GM19043 (cell line): Measurements from ENCODE around the gene RABGAP1.

Experiments
- ATAC-seq: cut with Tn5 transposase; IDR thresholded peaks from one replicate; pipeline ENCODE4 v1.9.1; 2021; ENCODE audit warnings: low read depth; ENCODE audit not compliant: unreplicated experiment

RABGAP1 gene

GRCh38 chr9:123149067-123149466, 208.2 kb downstream of the RABGAP1 start:
- ATAC-seq: no peak

GRCh38 chr9:123150708-123151503, 210.1 kb downstream of the RABGAP1 start:
- ATAC-seq: no peak
